Daoy (cell line): ENCODE measurements around the gene NOS1AP. TPM values are rescaled to one million over a fixed set of nuclear protein-coding genes. Genes with fewer than 3 reads are reported as not detected.
"Not testable (repeated sequence)": the region's sequence is repeated elsewhere in the genome, so short reads cannot be mapped to it uniquely, and the experiment has no call there.

Experiments used
- DNase-seq: peaks from one replicate; pipeline ENCODE4 v3.0.0-alpha.2; 2015; ENCODE audit warnings: low read depth
- total RNA-seq: library from RNA; depleted of rRNA; stranded (reverse); fragments of >200 nt; shearing (Covaris generic); gene quantifications from 2 replicates; pipeline ENCODE4 v1.2.3, GENCODE V29; 2014

Gene NOS1AP
- total RNA-seq, 1 experiment from 2014 or later: 0.06 TPM

- no peak for DNase-seq
These were observed 264.5 kb downstream of the NOS1AP start for GRCh38 chr1:162333991-162334390.

GRCh38 chr1:162335126-162335525 lies 265.6 kb downstream of the NOS1AP start:
- DNase-seq: no peak

- DNase-seq: no peak
These were observed 267.3 kb downstream of the NOS1AP start for GRCh38 chr1:162336621-162337285.

- DNase-seq: no peak
These were observed 273.0 kb downstream of the NOS1AP start for GRCh38 chr1:162342452-162342983.

GRCh38 chr1:162343470-162343869 lies 274.0 kb downstream of the NOS1AP start:
- no peak for DNase-seq

GRCh38 chr1:162347281-162347680 lies 277.8 kb downstream of the NOS1AP start:
- DNase-seq: no peak

GRCh38 chr1:162349635-162350330 lies 280.3 kb downstream of the NOS1AP start:
- DNase-seq: peak; percentile 55

- DNase-seq: no peak
These were observed 281.9 kb downstream of the NOS1AP start for GRCh38 chr1:162351246-162351842.

- DNase-seq: not testable (repeated sequence)
These were observed 282.4 kb downstream of the NOS1AP start for GRCh38 chr1:162351874-162352273.

GRCh38 chr1:162353078-162353477 lies 283.6 kb downstream of the NOS1AP start:
- no peak for DNase-seq

- no peak for DNase-seq
These were observed 284.2 kb downstream of the NOS1AP start for GRCh38 chr1:162353702-162354101.

- DNase-seq: peak; percentile 41
These were observed 288.3 kb downstream of the NOS1AP start for GRCh38 chr1:162357681-162358266.

GRCh38 chr1:162358928-162359327 lies 289.4 kb downstream of the NOS1AP start:
- DNase-seq: no peak

- no peak for DNase-seq
These were observed 290.2 kb downstream of the NOS1AP start for GRCh38 chr1:162359523-162360236.

- DNase-seq: no peak
These were observed 290.9 kb downstream of the NOS1AP start for GRCh38 chr1:162360237-162360873.

- no peak for DNase-seq
These were observed 291.4 kb downstream of the NOS1AP start for GRCh38 chr1:162360874-162361260.

GRCh38 chr1:162361349-162361748 lies 291.9 kb downstream of the NOS1AP start:
- DNase-seq: no peak

GRCh38 chr1:162363823-162364222 lies 294.3 kb downstream of the NOS1AP start:
- no peak for DNase-seq

- no peak for DNase-seq
These were observed 295.0 kb downstream of the NOS1AP start for GRCh38 chr1:162364498-162364897.

- no peak for DNase-seq
These were observed 296.0 kb downstream of the NOS1AP start for GRCh38 chr1:162365284-162366020.

- DNase-seq: no peak
These were observed 296.7 kb downstream of the NOS1AP start for GRCh38 chr1:162366149-162366548.
